GM23338 (cell line): ENCODE results near the gene ADAMTSL2. TPM values are rescaled to one million over a fixed set of nuclear protein-coding genes. Genes with fewer than 3 reads are reported as not detected.

Experiments used
- ATAC-seq: fragments of 200-7000 bp; cut with Tn5 transposase; 3 replicates; pipeline ENCODE4 v1.9.1; 2020
- DNase-seq: peaks from one replicate; pipeline ENCODE4 v3.0.0-alpha.2; 2015; ENCODE audit warnings: low spot score
- H2AFZ ChIP-seq: fragments of 200-600 bp; sonication (generic); 2 replicates; pipeline ENCODE4 v1.8.0; 2016; ENCODE audit warnings: antibody characterized with exemption, mild to moderate bottlenecking, moderate library complexity
- H3F3A ChIP-seq: fragments of 200-600 bp; sonication (generic); replicated peaks from 2 replicates; pipeline ENCODE4 v1.8.0; 2017; ENCODE audit warnings: antibody characterized with exemption, mixed run types, low read depth
- H3K27ac ChIP-seq: fragments of 200-600 bp; sonication (generic); 2 replicates; pipeline ENCODE4 v1.6.1; 2016; ENCODE audit warnings: low read depth
- H3K27me3 ChIP-seq: fragments of 200-600 bp; sonication (generic); 2 replicates; pipeline ENCODE4 v1.8.0; 2016; ENCODE audit warnings: mild to moderate bottlenecking, mixed run types, moderate library complexity; ENCODE audit not compliant: insufficient read depth
- H3K36me3 ChIP-seq: fragments of 200-600 bp; sonication (generic); 2 replicates; pipeline ENCODE4 v1.8.0; 2016; ENCODE audit warnings: mild to moderate bottlenecking; ENCODE audit not compliant: insufficient read depth
- H3K4me1 ChIP-seq: fragments of 200-600 bp; sonication (generic); 2 replicates; pipeline ENCODE4 v1.8.0; 2016; ENCODE audit warnings: mild to moderate bottlenecking, moderate library complexity; ENCODE audit not compliant: insufficient read depth
- H3K4me2 ChIP-seq: fragments of 200-600 bp; sonication (generic); 2 replicates; pipeline ENCODE4 v1.7.1; 2017; ENCODE audit warnings: mixed run types
- H3K4me3 ChIP-seq: fragments of 200-600 bp; sonication (generic); 2 replicates; pipeline ENCODE4 v1.6.1; 2016; ENCODE audit warnings: mixed run types
- H3K79me2 ChIP-seq: fragments of 200-600 bp; sonication (generic); replicated peaks from 2 replicates; pipeline ENCODE4 v1.8.0; 2017; ENCODE audit warnings: mild to moderate bottlenecking; ENCODE audit not compliant: insufficient read depth
- H3K9me2 ChIP-seq: fragments of 200-600 bp; sonication (generic); 2 replicates; pipeline ENCODE4 v1.8.0; 2017; ENCODE audit not compliant: insufficient read depth
- H4K20me1 ChIP-seq: fragments of 200-600 bp; sonication (generic); replicated peaks from 2 replicates; pipeline ENCODE4 v1.8.0; 2017; ENCODE audit warnings: mild to moderate bottlenecking; ENCODE audit not compliant: insufficient read depth
- H3K27ac Mint-ChIP-seq: 2 replicates; pipeline ENCODE4 v1.8.0; 2020; ENCODE audit warnings: inconsistent platforms, mild to moderate bottlenecking, moderate library complexity, mixed read lengths
- H3K27me3 Mint-ChIP-seq: 3 replicates; pipeline ENCODE4 v1.8.0; 2022; ENCODE audit warnings: low read depth, mild to moderate bottlenecking, moderate library complexity, mixed read lengths, inconsistent platforms; ENCODE audit not compliant: insufficient read depth, poor library complexity
- H3K36me3 Mint-ChIP-seq: 3 replicates; pipeline ENCODE4 v1.8.0; 2021; ENCODE audit warnings: low read depth, mild to moderate bottlenecking, inconsistent platforms, moderate library complexity, mixed read lengths
- H3K4me1 Mint-ChIP-seq: 3 replicates; pipeline ENCODE4 v1.8.0; 2020; ENCODE audit warnings: mild to moderate bottlenecking, inconsistent platforms, mixed read lengths
- H3K4me3 Mint-ChIP-seq: 3 replicates; pipeline ENCODE4 v1.8.0; 2021; ENCODE audit warnings: moderate library complexity, mild to moderate bottlenecking, inconsistent platforms, mixed read lengths
- H3K9me3 Mint-ChIP-seq: 3 replicates; pipeline ENCODE4 v1.8.0; 2020; ENCODE audit warnings: moderate library complexity, mild to moderate bottlenecking, inconsistent platforms, mixed read lengths
- CREB1 ChIP-seq: fragments of 250-450 bp; sonication (Bioruptor Pico); IDR thresholded peaks from 2 replicates; pipeline ENCODE4 v1.5.0; 2020; ENCODE audit warnings: low read depth, mild to moderate bottlenecking, moderate library complexity
- CTCF ChIP-seq, 2 experiments: fragments of 200-600 bp in 1 of 2; sonication (generic) in 1 of 2; conservative IDR thresholded peaks; 2 replicates each; pipeline versions ENCODE4 v1.5.1 to v1.6.1; 2016 to 2017; ENCODE audit warnings: antibody characterized with exemption in 2 of 2, low read depth in 2 of 2, mild to moderate bottlenecking in 2 of 2, moderate library complexity in 1 of 2
- ETS1 ChIP-seq: IDR thresholded peaks from 2 replicates; pipeline ENCODE4 v1.6.1; 2016; ENCODE audit warnings: antibody characterized with exemption
- EZH2 ChIP-seq: fragments of 200-600 bp; sonication (generic); IDR thresholded peaks from one replicate; pipeline ENCODE4 v1.8.0; 2017; ENCODE audit warnings: antibody characterized with exemption, mild to moderate bottlenecking, low read depth; ENCODE audit not compliant: unreplicated experiment
- JUNB ChIP-seq: IDR thresholded peaks from one replicate; pipeline ENCODE4 v1.6.1; 2016; ENCODE audit warnings: antibody characterized with exemption; ENCODE audit not compliant: unreplicated experiment
- NANOG ChIP-seq: IDR thresholded peaks from 2 replicates; pipeline ENCODE4 v1.6.1; 2016; ENCODE audit warnings: antibody characterized with exemption, borderline replicate concordance
- POLR2AphosphoS5 ChIP-seq: IDR thresholded peaks from 2 replicates; pipeline ENCODE4 v1.6.1; 2016; ENCODE audit warnings: antibody characterized with exemption, low read depth
- REST ChIP-seq: IDR thresholded peaks from one replicate; pipeline ENCODE4 v1.6.1; 2018; ENCODE audit warnings: antibody characterized with exemption; ENCODE audit not compliant: unreplicated experiment
- STAT1 ChIP-seq: IDR thresholded peaks from one replicate; pipeline ENCODE4 v1.6.1; 2016; ENCODE audit warnings: antibody characterized with exemption; ENCODE audit not compliant: unreplicated experiment
- ZNF114 ChIP-seq: fragments of 250-450 bp; sonication (Bioruptor Pico); IDR thresholded peaks from 2 replicates; pipeline ENCODE4 v1.5.0; 2020; ENCODE audit warnings: mild to moderate bottlenecking, moderate library complexity
- ZNF331 ChIP-seq: fragments of 250-450 bp; sonication (Bioruptor Pico); IDR thresholded peaks from 2 replicates; pipeline ENCODE4 v1.5.0; 2020; ENCODE audit warnings: low read depth, mild to moderate bottlenecking, moderate library complexity
- polyA plus RNA-seq: library from polyadenylated mRNA; unstranded; fragments of >200 nt; fragmentation: Nextera tagmentation; extraction: Ambion mirVana; gene quantifications from 2 replicates; pipeline ENCODE4 v1.2.1, GENCODE V29; 2016
- total RNA-seq: library from RNA; depleted of rRNA; stranded (reverse); fragments of >200 nt; shearing (Covaris generic); gene quantifications from 2 replicates; pipeline ENCODE4 v1.2.3, GENCODE V29; 2014
- TF ChIP-seq, protein P1 (sequence below): fragments of 250-450 bp; sonication (Bioruptor Pico); IDR thresholded peaks from 2 replicates; pipeline ENCODE4 v1.5.0; 2020; ENCODE audit warnings: mild to moderate bottlenecking, moderate library complexity

The ADAMTSL2 gene
- total and polyA plus RNA-seq, 2 experiments from 2014 or later, result 0.15 to 0.66 TPM

GRCh38 chr9:133558191-133559126, 24.0 kb downstream of the ADAMTSL2 start:
- Histone ChIP-seq H3K4me1 (peaks cover 5% of the 10 kb centered on the region), H3K9me2 (no peaks in the 10 kb centered on the region), H3K36me3 (no peaks in the 10 kb centered on the region), H3K27me3 (no peaks in the 10 kb centered on the region), H3K79me2 (no peaks in the 10 kb centered on the region), H4K20me1 (no peaks in the 10 kb centered on the region), H3K27ac (0 out of 2 replicates have a peak overlapping the region, but pooled peaks have one; percentile 17), H2AFZ (peak overlapping the region; percentile 76), H3F3A (no peaks in the 10 kb centered on the region), H3K4me3 (no peak overlapping the region), H3K4me2 (no peak overlapping the region)
- Mint-ChIP-seq H3K27ac (peak overlapping the region; percentile 88), H3K4me3 (peak overlapping the region; percentile 34; the same call in 1 of the 3 replicates), H3K9me3 (no peaks in the 10 kb centered on the region; the same call in 2 of the 3 replicates), H3K4me1 (peaks cover 32% of the 10 kb centered on the region), H3K27me3 (peaks cover 13% of the 10 kb centered on the region), H3K36me3 (no peaks in the 10 kb centered on the region)
- no peak for TF ChIP-seq NANOG
- TF ChIP-seq, protein P1, sequence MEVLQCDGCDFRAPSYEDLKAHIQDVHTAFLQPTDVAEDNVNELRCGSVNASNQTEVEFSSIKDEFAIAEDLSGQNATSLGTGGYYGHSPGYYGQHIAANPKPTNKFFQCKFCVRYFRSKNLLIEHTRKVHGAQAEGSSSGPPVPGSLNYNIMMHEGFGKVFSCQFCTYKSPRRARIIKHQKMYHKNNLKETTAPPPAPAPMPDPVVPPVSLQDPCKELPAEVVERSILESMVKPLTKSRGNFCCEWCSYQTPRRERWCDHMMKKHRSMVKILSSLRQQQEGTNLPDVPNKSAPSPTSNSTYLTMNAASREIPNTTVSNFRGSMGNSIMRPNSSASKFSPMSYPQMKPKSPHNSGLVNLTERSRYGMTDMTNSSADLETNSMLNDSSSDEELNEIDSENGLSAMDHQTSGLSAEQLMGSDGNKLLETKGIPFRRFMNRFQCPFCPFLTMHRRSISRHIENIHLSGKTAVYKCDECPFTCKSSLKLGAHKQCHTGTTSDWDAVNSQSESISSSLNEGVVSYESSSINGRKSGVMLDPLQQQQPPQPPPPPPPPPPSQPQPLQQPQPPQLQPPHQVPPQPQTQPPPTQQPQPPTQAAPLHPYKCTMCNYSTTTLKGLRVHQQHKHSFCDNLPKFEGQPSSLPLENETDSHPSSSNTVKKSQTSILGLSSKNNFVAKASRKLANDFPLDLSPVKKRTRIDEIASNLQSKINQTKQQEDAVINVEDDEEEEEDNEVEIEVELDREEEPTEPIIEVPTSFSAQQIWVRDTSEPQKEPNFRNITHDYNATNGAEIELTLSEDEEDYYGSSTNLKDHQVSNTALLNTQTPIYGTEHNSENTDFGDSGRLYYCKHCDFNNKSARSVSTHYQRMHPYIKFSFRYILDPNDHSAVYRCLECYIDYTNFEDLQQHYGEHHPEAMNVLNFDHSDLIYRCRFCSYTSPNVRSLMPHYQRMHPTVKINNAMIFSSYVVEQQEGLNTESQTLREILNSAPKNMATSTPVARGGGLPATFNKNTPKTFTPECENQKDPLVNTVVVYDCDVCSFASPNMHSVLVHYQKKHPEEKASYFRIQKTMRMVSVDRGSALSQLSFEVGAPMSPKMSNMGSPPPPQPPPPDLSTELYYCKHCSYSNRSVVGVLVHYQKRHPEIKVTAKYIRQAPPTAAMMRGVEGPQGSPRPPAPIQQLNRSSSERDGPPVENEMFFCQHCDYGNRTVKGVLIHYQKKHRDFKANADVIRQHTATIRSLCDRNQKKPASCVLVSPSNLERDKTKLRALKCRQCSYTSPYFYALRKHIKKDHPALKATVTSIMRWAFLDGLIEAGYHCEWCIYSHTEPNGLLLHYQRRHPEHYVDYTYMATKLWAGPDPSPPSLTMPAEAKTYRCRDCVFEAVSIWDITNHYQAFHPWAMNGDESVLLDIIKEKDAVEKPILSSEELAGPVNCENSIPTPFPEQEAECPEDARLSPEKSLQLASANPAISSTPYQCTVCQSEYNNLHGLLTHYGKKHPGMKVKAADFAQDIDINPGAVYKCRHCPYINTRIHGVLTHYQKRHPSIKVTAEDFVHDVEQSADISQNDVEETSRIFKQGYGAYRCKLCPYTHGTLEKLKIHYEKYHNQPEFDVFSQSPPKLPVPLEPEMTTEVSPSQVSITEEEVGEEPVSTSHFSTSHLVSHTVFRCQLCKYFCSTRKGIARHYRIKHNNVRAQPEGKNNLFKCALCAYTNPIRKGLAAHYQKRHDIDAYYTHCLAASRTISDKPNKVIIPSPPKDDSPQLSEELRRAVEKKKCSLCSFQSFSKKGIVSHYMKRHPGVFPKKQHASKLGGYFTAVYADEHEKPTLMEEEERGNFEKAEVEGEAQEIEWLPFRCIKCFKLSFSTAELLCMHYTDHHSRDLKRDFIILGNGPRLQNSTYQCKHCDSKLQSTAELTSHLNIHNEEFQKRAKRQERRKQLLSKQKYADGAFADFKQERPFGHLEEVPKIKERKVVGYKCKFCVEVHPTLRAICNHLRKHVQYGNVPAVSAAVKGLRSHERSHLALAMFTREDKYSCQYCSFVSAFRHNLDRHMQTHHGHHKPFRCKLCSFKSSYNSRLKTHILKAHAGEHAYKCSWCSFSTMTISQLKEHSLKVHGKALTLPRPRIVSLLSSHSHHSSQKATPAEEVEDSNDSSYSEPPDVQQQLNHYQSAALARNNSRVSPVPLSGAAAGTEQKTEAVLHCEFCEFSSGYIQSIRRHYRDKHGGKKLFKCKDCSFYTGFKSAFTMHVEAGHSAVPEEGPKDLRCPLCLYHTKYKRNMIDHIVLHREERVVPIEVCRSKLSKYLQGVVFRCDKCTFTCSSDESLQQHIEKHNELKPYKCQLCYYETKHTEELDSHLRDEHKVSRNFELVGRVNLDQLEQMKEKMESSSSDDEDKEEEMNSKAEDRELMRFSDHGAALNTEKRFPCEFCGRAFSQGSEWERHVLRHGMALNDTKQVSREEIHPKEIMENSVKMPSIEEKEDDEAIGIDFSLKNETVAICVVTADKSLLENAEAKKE, result no peak
- no peak for TF ChIP-seq ETS1
- TF ChIP-seq ZNF331, result no peak
- no peak for TF ChIP-seq EZH2
- no peak for TF ChIP-seq ZNF114 (CRISPR knock-in tag)
- TF ChIP-seq STAT1, result no peak
- no peak for TF ChIP-seq POLR2AphosphoS5
- no peak for TF ChIP-seq CTCF (conservative IDR thresholded peaks at IDR 0.05; ENCODE audit: low read depth in 2 of 2)
- no peak for TF ChIP-seq JUNB
- TF ChIP-seq CREB1 (CRISPR knock-in tag), result no peak
- TF ChIP-seq REST, result no peak
- ATAC-seq (peak; percentile 29), DNase-seq (no peak)
